ENCODE measurements around the gene VPS52. TPM values are rescaled to one million over a fixed set of nuclear protein-coding genes. Genes with fewer than 3 reads are reported as not detected.
A peak's percentile ranks its signal among the peaks of the same experiment; 100 is the strongest.
"Not testable (repeated sequence)": the region's sequence is repeated elsewhere in the genome, so short reads cannot be mapped to it uniquely, and the experiment has no call there.

Gene VPS52
- total and polyA plus RNA-seq, 4 donors, result 37.3 to 59.9 (median 43.9) TPM

DNA sequence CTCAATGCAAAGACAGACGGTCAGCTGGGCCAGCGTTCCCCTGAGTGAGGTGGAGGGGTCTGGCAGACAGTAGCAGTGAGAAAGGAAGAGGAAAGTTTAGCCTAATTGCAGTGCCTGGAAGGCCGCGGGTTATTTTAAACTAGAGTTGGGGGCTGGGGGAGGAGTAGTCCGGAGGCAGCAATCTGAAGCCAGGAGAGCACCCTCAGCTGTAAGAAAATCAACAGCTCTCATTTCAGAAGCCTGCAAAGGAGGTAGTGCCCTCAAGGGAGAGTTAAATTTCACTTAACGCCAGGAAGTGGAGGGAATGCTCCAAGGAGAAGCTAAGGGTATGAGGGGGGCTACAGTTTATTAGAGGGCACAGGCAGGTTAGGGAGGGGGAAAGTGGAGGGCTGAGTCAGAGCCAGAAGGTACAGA lies 36.4 kb downstream of the VPS52 start:
- peaks cover 0 to 4% (median 0%) of the 10 kb centered on the region in 5 donors for H3K4me1 ChIP-seq (ENCODE audit: control insufficient read depth in 5 of 5, insufficient read depth in 5 of 5, low read length in 5 of 5)
- no peak for ATAC-seq (ENCODE audit: insufficient read depth, low FRiP score)
- no peaks in the 10 kb centered on the region for H3K36me3 ChIP-seq (ENCODE audit: control insufficient read depth in 4 of 4, insufficient read depth in 4 of 4, low read length in 4 of 4)
- 35 to 45% methylated on average over 6 of the region's 6 CpGs for WGBS, 2 donors
- DNase-seq, result peak; percentile 24 to 65 (median 24)
- H3K9ac ChIP-seq (ENCODE audit: insufficient read depth in 1 of 2, low read length in 2 of 2), result no peak overlapping the region
- TF ChIP-seq, protein P1, sequence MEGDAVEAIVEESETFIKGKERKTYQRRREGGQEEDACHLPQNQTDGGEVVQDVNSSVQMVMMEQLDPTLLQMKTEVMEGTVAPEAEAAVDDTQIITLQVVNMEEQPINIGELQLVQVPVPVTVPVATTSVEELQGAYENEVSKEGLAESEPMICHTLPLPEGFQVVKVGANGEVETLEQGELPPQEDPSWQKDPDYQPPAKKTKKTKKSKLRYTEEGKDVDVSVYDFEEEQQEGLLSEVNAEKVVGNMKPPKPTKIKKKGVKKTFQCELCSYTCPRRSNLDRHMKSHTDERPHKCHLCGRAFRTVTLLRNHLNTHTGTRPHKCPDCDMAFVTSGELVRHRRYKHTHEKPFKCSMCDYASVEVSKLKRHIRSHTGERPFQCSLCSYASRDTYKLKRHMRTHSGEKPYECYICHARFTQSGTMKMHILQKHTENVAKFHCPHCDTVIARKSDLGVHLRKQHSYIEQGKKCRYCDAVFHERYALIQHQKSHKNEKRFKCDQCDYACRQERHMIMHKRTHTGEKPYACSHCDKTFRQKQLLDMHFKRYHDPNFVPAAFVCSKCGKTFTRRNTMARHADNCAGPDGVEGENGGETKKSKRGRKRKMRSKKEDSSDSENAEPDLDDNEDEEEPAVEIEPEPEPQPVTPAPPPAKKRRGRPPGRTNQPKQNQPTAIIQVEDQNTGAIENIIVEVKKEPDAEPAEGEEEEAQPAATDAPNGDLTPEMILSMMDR (IDR thresholded peaks at IDR 0.05; ENCODE audit: control extremely low read depth, extremely low read depth), result no peak
- H3K27me3 ChIP-seq (ENCODE audit: control insufficient read depth in 3 of 3, insufficient read depth in 3 of 3, low read length in 2 of 3), result peaks cover 0 to 3% (median 0%) of the 10 kb centered on the region in 3 donors
- H3K4me3 ChIP-seq, result no peak overlapping the region
- H3K9me3 ChIP-seq (ENCODE audit: control insufficient read depth in 4 of 4, insufficient read depth in 3 of 4, low read length in 3 of 4), result no peaks in the 10 kb centered on the region
- H3K27ac ChIP-seq (ENCODE audit: low read depth in 1 of 2, low read length in 1 of 2), result no peak overlapping the region

DNA sequence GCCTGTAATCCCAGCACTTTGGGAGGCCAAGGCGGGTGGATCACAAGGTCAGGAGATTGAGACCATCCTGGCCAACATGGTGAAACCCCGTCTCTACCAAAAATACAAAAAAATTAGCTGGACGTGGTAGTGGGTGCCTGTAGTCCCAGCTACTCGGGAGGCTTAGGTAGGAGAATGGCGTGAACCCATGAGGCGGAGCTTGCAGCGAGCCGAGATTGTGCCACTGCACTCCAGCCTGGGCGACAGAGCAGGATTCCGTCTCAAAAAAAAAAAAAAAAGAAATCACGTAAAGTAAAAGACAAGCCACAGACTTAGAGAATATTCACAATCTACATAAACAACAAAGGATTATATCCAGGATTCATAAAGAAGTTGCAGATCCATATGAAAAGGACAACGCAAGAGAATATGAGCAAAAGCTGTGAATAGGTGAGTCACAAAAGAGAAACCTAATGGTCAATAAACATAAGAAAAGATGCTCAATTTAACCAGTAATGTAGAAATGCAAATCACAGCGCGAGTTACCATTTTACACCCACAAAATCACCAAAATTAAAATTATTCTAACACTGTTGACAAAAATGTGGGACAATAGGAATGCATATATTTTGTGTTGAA lies 45.1 kb downstream of the VPS52 start:
- 53 to 60% methylated on average over 14 of the region's 14 CpGs for WGBS, 2 donors
- ATAC-seq (ENCODE audit: insufficient read depth, low FRiP score); DNase-seq; H3K4me3 ChIP-seq; H3K27ac ChIP-seq (ENCODE audit: low read depth in 1 of 2, low read length in 1 of 2); H3K36me3 ChIP-seq (ENCODE audit: control insufficient read depth in 4 of 4, insufficient read depth in 4 of 4, low read length in 4 of 4); H3K27me3 ChIP-seq (ENCODE audit: control insufficient read depth in 3 of 3, insufficient read depth in 3 of 3, low read length in 2 of 3); H3K9ac ChIP-seq (ENCODE audit: insufficient read depth in 1 of 2, low read length in 2 of 2); H3K9me3 ChIP-seq (ENCODE audit: control insufficient read depth in 4 of 4, insufficient read depth in 3 of 4, low read length in 3 of 4); H3K4me1 ChIP-seq (ENCODE audit: control insufficient read depth in 5 of 5, insufficient read depth in 5 of 5, low read length in 5 of 5): not testable (repeated sequence)

DNA sequence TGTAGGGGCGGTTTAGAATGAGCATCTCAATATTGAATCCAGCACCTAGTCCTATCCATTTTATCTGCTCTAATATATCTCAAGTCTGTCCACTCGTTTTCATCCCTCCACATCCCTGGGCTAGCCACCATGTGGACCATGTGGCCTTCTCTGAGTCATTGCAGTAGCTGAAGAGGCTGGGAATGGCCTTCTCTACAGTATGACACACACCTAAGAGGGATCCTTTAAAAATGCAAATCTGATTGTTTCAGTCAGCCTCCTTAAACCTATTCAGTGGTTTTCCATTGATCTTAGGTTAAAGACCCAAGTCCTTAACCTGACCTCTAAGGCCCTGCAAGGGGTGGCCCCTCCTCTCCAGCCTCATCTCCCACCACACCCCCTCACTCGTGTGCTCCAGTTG lies 54.0 kb downstream of the VPS52 start:
- no peaks in the 10 kb centered on the region for H3K9me3 ChIP-seq (ENCODE audit: control insufficient read depth in 4 of 4, insufficient read depth in 3 of 4, low read length in 3 of 4)
- H3K4me1 ChIP-seq (ENCODE audit: control insufficient read depth in 5 of 5, insufficient read depth in 5 of 5, low read length in 5 of 5), result peaks cover 0 to 19% (median 9%) of the 10 kb centered on the region in 5 donors
- H3K27me3 ChIP-seq (ENCODE audit: control insufficient read depth in 3 of 3, insufficient read depth in 3 of 3, low read length in 2 of 3), result no peaks in the 10 kb centered on the region
- no peaks in the 10 kb centered on the region for H3K36me3 ChIP-seq (ENCODE audit: control insufficient read depth in 4 of 4, insufficient read depth in 4 of 4, low read length in 4 of 4)
- no peak for DNase-seq
- TF ChIP-seq, protein P1 (IDR thresholded peaks at IDR 0.05; ENCODE audit: control extremely low read depth, extremely low read depth), result no peak
- WGBS, 2 donors, result 74 to 80% methylated on average over 3 of the region's 3 CpGs
- H3K9ac ChIP-seq (ENCODE audit: insufficient read depth in 1 of 2, low read length in 2 of 2), result no peak overlapping the region
- H3K4me3 ChIP-seq, result no peak overlapping the region
- no peak overlapping the region for H3K27ac ChIP-seq (ENCODE audit: low read depth in 1 of 2, low read length in 1 of 2)
- ATAC-seq (ENCODE audit: insufficient read depth, low FRiP score), result no peak

DNA sequence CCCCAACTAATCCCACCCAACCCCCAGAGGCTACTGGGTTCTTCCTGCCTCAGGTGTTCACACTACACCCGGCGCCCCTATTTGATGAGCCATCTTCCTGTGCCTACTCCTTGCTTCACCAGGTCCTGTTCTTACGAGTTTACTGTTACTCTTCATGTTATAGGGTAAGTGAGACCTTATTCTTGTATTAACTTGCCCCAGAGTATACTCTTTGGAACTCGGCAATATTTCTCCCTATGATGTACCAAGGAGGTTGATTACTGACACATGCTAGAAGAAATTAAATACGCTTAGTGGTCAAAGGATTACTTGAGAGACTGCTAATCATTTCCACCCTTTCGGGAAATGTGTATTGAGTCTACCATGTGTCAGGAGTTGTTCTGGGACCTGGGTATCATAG lies 54.4 kb downstream of the VPS52 start:
- no peak overlapping the region for H3K4me3 ChIP-seq
- H3K9ac ChIP-seq (ENCODE audit: insufficient read depth in 1 of 2, low read length in 2 of 2), result no peak overlapping the region
- peaks cover 0 to under 1% (median 0%) of the 10 kb centered on the region in 4 donors for H3K36me3 ChIP-seq (ENCODE audit: control insufficient read depth in 4 of 4, insufficient read depth in 4 of 4, low read length in 4 of 4)
- WGBS, 2 donors, result 81 to 88% methylated on average over 6 of the region's 6 CpGs
- peaks cover 0 to 23% (median 9%) of the 10 kb centered on the region in 5 donors for H3K4me1 ChIP-seq (ENCODE audit: control insufficient read depth in 5 of 5, insufficient read depth in 5 of 5, low read length in 5 of 5)
- no peaks in the 10 kb centered on the region for H3K27me3 ChIP-seq (ENCODE audit: control insufficient read depth in 3 of 3, insufficient read depth in 3 of 3, low read length in 2 of 3)
- no peak overlapping the region for H3K27ac ChIP-seq (ENCODE audit: low read depth in 1 of 2, low read length in 1 of 2)
- H3K9me3 ChIP-seq (ENCODE audit: control insufficient read depth in 4 of 4, insufficient read depth in 3 of 4, low read length in 3 of 4), result no peaks in the 10 kb centered on the region
- TF ChIP-seq, protein P1 (IDR thresholded peaks at IDR 0.05; ENCODE audit: control extremely low read depth, extremely low read depth), result no peak
- ATAC-seq (ENCODE audit: insufficient read depth, low FRiP score) (no peak), DNase-seq (no peak)

Measured in lung (tissue), 12 donors.